GM21786 (cell line): ENCODE measurements around the gene HSPA1B.
A peak's percentile ranks its signal among the peaks of the same experiment; 100 is the strongest.
"Not testable (repeated sequence)": the region's sequence is repeated elsewhere in the genome, so short reads cannot be mapped to it uniquely, and the experiment has no call there.

Source experiments
- ATAC-seq: cut with Tn5 transposase; IDR thresholded peaks from one replicate; pipeline ENCODE4 v1.9.1; 2021; ENCODE audit not compliant: unreplicated experiment

HSPA1B gene

DNA sequence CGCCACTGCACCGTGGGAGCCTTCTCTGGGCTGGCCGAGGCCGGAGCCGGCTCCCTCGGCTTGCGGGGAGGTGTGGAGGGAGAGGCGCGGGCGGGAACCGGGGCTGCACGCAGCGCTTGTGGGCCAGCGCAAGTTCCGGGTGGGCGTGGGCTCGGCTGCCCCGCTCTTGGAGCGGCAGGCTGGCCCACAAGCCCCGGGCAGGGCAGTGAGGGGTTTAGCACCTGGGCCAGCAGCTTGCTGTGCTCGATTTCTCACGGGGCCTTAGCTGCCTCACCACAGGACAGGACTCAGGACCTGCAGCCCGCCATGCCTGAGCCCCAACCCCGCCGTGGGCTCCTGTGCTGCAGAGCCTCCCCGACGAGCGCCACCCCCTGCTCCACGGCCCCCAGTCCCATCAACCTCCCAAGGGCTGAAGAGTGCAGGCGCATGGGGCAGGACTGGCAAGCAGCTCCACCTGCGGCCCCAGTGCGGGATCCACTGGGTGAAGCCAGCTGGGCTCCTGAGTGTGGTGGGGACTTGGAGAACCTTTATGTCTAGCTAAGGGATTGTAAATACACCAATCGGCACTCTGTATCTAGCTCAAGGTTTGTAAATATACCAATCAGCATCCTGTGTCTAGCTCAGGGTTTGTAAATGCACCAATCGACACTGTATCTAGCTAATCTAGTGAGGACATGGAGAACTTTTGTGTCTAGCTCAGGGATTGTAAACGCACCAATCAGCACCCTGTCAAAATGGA, 24.6 kb downstream of the HSPA1B start:
- not testable (repeated sequence) for ATAC-seq

DNA sequence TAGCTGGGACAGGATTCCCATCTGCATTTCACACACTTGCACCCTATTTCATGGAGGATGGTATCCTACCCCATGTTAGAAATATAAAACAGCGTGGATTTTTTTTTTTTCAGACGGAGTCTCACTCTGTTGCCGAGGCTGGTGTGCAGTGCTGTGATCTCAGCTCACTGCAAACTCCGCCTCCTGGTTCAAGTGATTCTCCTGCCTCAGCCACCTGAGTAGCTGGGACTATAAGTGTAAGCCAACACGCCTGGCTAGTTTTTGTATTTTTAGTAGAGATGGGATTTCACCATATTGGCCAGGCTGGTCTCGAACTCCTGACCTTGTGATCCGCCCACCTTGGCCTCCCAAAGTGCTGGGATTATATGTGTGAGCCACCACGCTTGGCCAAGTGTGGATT, 30.2 kb downstream of the HSPA1B start:
- ATAC-seq: not testable (repeated sequence)

- no peak for ATAC-seq
Measured at GRCh38 chr6:31858707-31859106, 31.2 kb downstream of the HSPA1B start.

GRCh38 chr6:31859923-31860322, 32.4 kb downstream of the HSPA1B start:
- ATAC-seq: no peak

DNA sequence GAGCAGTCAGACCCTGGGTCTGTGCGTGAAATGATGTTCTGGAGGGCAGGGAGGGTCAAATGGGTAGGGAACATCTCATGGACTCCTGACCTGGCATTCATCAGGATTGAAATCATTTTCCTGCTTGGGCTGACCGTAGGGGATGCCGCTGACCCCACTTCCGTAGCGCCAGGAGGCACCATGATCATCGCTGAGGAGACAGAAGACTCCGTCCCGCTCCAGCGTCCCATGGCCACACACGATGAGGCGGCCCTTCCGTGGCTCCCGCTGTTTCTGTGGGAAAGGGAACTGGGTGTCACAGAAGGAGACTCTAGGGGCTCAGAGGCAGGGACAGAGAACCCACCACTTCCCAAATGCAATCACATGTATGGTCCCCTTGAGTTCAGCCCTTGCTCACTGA, 32.8 kb downstream of the HSPA1B start:
- ATAC-seq: no peak

GRCh38 chr6:31861150-31861549, 33.6 kb downstream of the HSPA1B start:
- no peak for ATAC-seq

DNA sequence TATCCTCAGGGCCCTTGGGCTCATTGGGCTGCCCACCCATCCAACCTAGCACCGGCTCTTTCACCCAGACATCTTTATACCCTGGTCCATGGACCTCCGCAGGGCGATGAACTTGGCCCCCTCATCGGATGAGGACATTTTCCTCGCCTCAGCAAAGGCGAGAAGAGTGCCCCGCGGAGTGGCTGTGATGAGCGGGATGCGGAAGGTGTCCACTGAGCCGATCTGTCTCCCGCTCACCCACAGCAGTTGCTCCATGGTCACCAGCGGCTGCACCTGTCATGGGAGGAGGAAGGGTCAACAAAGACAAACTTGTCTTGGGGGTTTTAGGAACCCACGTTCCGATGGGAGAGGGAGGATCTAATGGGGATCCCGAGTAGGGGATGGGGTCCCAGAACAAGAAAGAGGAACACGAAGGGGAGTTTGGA, 34.4 kb downstream of the HSPA1B start:
- no peak for ATAC-seq

- ATAC-seq: peak; percentile 92
Measured at GRCh38 chr6:31862344-31863235, 35.1 kb downstream of the HSPA1B start, which contains the start of gene NEU1. Gene NEU1, minus strand, starts transcription at chr6:31862821. Its CDS starts 45 bp downstream, at chr6:31862776.

- ATAC-seq: not testable (repeated sequence)
Measured at GRCh38 chr6:31864123-31864562, 36.6 kb downstream of the HSPA1B start.

DNA sequence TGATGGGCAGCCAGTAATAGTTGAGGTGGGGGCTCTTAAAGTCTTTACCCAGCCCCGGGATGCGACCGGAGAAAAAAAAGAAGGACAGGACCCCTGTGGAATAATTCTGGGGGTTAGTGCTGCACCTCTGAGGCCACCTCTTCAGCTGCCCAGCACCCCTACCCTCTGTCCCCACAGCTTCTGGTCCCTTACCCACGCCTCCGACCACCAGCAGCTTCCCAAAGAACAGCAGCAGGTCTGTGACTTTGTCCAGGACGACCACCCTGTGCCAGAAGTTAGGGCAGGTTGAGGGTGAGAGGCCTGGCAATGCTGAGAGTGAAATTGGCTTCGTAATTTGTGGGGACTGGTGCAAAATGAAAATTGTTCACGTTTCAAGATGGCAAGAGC, 37.3 kb downstream of the HSPA1B start:
- no peak for ATAC-seq

GRCh38 chr6:31865205-31866118, 37.9 kb downstream of the HSPA1B start:
- ATAC-seq: no peak

DNA sequence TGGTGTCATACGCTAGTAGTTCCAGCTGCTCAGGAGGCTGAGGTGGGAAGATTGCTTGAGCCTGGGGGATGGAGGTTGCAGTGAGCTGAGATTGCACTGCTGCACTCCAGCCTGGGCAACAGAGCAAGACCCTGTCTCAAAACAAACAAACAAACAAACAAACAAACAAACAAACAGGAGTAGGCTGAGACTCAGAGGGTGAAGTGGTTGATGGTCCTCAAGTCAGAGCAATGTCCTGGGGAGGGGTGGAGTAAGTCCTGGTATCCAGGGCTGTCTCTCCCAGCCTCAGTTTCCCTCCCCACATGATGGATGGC, 41.1 kb downstream of the HSPA1B start:
- not testable (repeated sequence) for ATAC-seq

GRCh38 chr6:31869343-31869742, 41.8 kb downstream of the HSPA1B start:
- no peak for ATAC-seq

DNA sequence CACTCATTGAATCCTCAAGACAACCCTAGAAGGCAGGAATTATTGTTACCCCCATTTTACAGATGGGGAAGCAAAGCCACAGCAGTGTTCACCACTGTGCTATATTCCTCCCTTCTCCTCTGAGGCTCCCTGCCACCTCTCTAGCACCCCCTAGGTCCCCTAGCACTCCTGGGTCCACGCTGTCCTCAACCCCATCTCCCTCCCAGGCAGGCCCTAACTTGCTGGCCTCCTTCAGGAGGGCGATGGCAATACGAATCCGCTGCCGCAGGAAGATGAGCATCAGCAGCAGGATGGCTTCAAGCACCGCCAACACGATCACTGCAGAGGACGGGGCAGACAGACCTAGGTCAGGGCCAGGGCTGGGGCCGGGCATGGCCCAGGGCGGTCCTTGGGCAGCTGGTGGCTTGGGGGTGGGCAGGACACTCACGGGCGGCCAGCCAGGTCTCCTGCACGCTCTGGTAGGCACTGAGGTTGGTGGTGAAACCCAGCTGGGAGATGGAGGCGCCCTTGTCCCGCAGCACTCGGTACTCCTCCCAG, 42.9 kb downstream of the HSPA1B start:
- no peak for ATAC-seq

DNA sequence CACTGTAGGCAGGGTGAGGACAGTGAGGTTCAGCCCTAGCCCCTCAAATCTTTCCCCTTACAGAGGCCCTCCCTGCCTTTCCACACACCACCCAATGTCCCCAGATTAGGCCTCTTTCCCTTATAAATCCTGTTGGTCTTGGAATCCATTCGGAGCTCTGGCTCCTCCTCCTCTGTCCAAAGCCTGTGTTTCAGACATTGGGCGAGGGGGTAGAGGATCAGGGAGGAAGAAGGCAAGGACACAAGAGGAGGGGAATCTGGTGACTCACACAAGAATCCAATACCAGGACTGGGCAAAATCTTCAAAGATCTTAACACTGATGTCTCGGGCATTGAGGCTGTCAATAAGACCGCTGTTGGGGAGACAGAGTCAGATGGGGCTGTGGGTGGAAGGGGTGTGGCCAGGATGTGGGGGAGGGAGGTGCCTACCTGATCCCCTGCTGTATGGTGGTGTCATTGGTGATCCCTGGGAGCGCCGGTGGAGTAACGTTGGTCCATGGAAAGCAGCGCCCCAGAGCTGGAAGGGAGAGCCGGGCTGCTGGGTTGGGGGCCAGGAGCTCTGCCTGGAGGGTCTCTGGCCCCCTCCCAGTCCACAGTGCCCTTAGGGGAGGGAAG, 43.6 kb downstream of the HSPA1B start:
- ATAC-seq: no peak

DNA sequence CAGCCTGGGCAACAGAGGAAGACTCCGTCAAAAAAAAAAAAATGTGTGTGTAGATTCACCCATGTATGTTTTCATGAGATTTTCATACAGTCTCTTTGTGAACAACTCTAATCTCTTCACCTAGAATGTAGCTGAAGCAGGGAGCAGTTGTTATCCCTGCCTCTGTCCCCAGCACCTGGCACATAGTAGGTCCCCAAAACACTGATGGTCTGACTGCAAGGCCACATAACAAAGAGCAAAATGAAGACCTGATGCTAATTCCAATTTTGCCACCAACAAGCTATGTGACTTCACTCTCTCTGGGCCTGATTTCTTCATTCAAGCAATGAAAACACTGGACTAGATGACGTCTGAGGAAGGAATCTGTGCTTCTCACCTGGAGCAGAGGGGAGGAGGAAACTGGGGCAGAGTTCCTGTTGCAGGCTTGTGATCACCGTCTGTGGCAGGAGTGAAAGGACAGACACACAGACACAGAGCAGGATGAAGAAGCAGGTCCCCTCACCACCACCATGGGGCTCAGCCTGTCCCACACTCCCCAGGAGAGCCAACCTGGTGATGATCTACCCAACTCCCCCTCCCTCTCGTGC, 46.6 kb downstream of the HSPA1B start:
- ATAC-seq: no peak

- no peak for ATAC-seq
Measured at GRCh38 chr6:31874836-31875572, 47.5 kb downstream of the HSPA1B start.

- no peak for ATAC-seq
Measured at GRCh38 chr6:31875877-31876276, 48.3 kb downstream of the HSPA1B start.

- ATAC-seq: no peak
Measured at GRCh38 chr6:31876357-31876756, 48.8 kb downstream of the HSPA1B start.
